MM.1S (cell line): ENCODE results near the gene TIGD2.

Experiments used
- CTCF ChIP-seq: fragments of 300-600 bp; sonication (generic); IDR thresholded peaks from 2 replicates; pipeline ENCODE4 v1.5.1; 2016; ENCODE audit warnings: antibody characterized with exemption, low read length, mixed read lengths
- EZH2 ChIP-seq: fragments of 300-600 bp; sonication (generic); optimal IDR thresholded peaks from 2 replicates; pipeline ENCODE3; 2017; ENCODE audit warnings: low read depth, mild to moderate bottlenecking, antibody characterized with exemption, low read length, mixed read lengths
- EZH2phosphoT487 ChIP-seq: fragments of 300-600 bp; sonication (generic); IDR thresholded peaks from 2 replicates; pipeline ENCODE4 v1.6.1; 2018; ENCODE audit warnings: antibody characterized with exemption, low read length

GRCh38 chr4:89101256-89102161 is 9.8 kb upstream of the TIGD2 start:
- no peak for TF ChIP-seq CTCF
- TF ChIP-seq EZH2 = no peak
- no peak for TF ChIP-seq EZH2phosphoT487
